GDM1 (cell line): ENCODE measurements around the gene CSF1.
"Not testable (repeated sequence)": the region's sequence is repeated elsewhere in the genome, so short reads cannot be mapped to it uniquely, and the experiment has no call there.

Source experiments
- DNase-seq: peaks from one replicate; lab custom pipeline; 2025; lab: John Stamatoyannopoulos, UW

CSF1 gene

DNA sequence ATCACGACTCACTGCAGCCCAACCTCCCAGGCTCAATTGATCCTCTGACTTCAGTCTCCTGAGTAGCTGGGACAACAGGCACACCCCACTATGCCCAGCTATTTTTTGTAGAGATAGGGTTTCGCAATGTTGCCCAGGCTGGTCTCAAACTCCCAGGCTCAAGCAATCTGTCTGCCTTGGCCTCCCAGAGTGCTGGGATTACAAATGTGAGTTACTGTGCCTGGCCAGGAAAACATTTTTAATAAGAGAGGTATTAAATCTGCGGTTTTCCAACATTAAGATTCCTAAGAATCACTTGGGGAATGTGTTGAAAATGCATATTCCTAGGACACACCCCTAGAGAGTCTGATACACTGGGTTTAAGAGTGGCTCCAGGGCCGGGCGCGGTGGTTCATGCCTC is 8.7 kb downstream of the CSF1 start:
- no peak for DNase-seq

DNA sequence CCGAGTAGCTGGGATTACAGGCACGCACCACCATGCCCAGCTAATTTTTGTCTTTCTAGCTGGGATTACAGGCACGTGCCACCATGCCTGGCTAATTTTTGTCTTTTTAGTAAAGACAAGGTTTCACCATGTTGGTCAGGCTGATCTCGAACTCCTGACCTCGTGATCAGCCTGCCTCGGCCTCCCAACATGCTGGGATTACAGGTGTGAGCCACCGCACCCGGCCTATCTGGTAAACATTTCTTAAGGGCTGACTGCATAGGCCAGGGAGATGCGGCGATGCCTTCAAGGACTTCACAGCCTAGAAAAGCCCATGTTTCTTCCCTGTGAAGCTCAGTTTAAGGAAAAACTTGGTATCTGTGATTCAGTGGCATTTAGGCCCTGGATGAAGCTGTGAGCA is 9.7 kb downstream of the CSF1 start:
- not testable (repeated sequence) for DNase-seq

DNA sequence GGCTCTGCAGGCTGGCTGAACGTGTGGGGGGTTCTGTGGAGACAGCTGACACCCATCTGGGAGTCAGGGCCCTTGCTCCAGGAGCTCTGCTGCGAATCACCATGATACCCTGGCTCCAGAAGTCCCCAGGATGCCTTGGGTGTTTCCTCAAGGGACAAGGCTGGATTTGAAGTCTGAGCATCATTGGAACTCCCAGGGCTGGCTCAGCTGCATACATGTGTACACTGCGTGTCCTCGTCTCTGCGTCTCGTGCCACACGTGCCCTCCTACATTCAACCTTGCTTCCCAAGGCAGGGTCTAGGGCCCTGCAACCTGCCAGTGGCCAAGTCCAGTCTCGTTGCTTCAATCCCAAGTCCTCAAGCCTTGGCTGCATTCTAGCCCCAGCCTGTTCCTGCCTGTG is 11.7 kb downstream of the CSF1 start:
- DNase-seq, result no peak

DNA sequence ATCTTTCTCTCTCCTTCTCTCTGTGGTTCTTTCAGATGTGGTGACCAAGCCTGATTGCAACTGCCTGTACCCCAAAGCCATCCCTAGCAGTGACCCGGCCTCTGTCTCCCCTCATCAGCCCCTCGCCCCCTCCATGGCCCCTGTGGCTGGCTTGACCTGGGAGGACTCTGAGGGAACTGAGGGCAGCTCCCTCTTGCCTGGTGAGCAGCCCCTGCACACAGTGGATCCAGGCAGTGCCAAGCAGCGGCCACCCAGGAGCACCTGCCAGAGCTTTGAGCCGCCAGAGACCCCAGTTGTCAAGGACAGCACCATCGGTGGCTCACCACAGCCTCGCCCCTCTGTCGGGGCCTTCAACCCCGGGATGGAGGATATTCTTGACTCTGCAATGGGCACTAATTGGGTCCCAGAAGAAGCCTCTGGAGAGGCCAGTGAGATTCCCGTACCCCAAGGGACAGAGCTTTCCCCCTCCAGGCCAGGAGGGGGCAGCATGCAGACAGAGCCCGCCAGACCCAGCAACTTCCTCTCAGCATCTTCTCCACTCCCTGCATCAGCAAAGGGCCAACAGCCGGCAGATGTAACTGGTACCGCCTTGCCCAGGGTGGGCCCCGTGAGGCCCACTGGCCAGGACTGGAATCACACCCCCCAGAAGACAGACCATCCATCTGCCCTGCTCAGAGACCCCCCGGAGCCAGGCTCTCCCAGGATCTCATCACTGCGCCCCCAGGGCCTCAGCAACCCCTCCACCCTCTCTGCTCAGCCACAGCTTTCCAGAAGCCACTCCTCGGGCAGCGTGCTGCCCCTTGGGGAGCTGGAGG is 12.7 kb downstream of the CSF1 start:
- DNase-seq, result no peak

DNA sequence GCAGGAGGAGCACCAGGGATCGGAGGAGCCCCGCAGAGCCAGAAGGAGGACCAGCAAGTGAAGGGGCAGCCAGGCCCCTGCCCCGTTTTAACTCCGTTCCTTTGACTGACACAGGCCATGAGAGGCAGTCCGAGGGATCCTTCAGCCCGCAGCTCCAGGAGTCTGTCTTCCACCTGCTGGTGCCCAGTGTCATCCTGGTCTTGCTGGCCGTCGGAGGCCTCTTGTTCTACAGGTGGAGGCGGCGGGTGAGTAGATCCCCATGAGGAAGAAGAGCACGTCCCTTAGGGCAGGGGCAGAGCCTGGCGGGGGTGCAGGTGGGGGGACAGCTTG is 13.3 kb downstream of the CSF1 start:
- DNase-seq, result no peak

DNA sequence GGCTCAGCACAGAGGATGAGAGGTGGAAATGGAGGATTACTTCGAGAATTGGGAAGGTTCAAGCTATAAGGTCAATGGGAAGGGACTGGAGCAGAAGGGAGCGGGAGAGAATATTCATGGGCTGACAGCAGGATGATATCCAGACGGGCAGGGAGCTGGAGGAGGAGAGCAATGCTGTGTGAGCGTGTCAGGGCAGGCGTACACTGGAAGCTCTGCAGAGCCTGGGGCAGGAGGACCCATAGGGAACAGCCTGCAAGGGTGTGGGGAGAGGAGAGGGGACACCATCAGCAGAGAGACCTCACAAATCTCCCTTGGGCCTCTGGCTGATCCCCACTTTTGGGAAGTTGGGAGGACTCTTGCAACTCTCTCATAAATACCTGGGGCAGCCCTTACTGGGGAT is 13.7 kb downstream of the CSF1 start:
- no peak for DNase-seq

DNA sequence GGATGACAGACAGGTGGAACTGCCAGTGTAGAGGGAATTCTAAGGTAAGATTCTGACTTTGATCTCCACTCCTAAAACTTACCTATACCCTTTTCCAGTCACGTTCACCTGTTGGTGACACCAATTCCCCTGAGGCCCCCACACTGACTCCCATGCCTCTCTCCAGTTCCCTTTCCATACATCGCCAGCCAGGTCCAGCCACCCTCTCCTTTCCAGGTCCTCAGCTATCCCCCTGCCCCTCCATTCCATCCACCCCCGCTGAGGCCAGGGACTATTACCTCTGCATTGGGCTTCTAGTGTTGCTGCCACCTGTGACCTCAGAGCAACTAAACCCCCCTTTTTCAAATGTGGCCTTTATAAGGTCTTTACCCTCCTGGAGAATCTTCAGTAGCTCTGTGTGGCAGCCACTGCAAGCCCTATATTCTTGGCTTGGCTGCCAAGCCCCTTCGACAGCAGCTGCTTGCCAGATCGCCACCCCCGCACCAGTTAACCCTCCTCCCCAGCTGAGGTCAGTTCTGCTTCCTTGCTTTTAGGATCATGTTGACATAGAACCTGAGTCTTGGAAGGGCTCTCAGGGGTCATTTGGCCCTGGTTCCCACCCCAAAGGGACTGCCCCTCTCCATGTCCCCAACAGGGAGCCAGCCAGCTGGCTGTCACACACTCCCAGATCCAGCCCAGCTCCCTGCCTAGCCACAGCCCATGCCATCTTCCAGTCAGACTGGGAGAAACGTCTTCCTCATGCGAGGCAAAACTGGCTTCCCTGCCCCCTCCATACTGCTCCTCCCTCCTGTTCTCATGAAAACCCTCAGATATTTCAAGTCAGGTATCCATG is 14.7 kb downstream of the CSF1 start:
- no peak for DNase-seq

DNA sequence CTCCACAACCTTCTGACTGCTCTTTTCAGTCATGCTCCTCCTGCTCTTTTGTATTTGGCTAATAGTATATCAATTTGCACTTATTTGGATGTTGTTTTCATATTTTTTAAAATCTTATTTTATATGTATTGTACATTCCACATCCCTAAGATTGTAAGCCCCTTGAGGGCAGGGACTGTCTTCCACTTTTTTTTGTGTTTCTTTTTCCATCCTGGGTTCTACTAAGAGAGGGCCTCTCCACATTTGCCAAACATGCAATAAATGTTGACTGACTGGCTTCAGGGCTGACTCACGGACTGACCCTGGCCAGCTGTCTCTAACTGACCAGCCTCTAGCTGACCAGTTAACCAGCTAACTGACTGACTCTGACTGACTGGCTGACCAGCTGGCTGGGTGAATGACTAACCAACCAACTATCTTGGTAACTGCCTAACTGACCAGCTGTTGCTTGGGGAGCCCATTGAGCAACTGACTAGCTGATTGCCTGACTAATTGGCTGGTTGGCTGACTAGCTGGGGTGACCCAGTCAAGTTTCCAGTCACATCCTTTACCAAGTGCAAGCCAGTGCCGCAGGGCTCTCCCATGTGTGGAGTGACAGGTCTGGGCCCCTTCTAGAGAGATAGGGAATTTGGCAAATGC is 16.1 kb downstream of the CSF1 start:
- no peak for DNase-seq

DNA sequence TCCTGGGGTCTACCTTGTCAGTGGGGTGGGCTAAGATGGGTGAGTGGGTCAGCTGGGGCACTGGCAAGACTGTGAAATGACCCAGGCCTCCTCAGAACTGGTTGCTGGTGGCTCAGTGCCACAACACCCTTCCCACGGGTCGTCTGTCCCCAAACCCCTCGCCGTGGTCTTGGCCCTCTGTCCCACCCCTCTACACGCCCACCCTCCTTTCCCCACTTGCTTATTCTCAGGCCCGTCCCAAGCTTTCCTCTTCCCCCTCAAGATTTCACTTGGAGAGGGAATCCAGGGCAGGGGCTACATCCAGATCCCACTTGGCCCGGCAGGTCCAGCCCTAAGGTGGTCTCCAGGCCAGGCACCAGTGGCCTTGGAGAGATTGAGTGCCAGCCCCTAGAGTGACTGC is 16.7 kb downstream of the CSF1 start:
- no peak for DNase-seq

DNA sequence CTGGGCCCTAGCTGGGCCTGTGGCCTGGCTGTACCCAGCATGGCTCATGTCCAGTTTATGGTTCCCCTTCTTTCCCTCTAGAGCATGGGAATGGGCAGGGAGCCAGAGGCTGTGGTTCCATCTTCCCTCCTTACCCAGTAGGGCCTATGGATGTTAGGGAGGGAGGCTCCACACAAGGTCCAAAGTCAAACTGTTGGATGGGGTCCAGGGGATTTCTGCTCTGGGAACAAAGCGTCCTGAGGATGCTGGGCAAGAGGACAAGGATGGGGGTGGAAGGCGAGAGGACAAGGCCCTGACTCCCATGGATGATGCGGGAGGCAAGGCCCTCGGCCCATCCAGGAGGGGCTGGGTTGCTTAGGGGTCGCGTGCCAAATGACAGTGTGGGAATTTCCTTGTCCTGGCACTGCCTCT is 17.3 kb downstream of the CSF1 start:
- DNase-seq, result no peak

DNA sequence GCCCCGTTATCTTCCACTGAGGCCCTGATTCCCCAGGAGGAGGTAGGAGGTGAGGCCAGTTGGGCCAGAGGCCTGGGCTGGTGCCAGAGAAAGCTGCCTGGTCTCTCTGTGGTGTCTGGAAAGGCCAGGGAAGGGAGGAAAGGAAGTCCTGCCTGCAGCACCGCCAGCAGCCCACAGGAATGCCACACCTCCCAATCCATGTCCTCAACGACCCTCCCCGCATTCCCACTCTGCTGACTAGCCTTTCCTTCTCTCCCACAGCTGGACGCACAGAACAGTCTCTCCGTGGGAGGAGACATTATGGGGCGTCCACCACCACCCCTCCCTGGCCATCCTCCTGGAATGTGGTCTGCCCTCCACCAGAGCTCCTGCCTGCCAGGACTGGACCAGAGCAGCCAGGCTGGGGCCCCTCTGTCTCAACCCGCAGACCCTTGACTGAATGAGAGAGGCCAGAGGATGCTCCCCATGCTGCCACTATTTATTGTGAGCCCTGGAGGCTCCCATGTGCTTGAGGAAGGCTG is 18.0 kb downstream of the CSF1 start:
- no peak for DNase-seq

DNA sequence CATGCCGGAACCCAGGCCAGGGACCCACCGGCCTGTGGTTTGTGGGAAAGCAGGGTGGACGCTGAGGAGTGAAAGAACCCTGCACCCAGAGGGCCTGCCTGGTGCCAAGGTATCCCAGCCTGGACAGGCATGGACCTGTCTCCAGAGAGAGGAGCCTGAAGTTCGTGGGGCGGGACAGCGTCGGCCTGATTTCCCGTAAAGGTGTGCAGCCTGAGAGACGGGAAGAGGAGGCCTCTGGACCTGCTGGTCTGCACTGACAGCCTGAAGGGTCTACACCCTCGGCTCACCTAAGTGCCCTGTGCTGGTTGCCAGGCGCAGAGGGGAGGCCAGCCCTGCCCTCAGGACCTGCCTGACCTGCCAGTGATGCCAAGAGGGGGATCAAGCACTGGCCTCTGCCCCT is 18.5 kb downstream of the CSF1 start:
- no peak for DNase-seq

DNA sequence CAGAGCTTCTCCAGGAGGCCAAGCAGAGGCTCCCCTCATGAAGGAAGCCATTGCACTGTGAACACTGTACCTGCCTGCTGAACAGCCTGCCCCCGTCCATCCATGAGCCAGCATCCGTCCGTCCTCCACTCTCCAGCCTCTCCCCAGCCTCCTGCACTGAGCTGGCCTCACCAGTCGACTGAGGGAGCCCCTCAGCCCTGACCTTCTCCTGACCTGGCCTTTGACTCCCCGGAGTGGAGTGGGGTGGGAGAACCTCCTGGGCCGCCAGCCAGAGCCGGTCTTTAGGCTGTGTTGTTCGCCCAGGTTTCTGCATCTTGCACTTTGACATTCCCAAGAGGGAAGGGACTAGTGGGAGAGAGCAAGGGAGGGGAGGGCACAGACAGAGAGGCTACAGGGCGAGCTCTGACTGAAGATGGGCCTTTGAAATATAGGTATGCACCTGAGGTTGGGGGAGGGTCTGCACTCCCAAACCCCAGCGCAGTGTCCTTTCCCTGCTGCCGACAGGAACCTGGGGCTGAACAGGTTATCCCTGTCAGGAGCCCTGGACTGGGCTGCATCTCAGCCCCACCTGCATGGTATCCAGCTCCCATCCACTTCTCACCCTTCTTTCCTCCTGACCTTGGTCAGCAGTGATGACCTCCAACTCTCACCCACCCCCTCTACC is 19.1 kb downstream of the CSF1 start:
- no peak for DNase-seq

DNA sequence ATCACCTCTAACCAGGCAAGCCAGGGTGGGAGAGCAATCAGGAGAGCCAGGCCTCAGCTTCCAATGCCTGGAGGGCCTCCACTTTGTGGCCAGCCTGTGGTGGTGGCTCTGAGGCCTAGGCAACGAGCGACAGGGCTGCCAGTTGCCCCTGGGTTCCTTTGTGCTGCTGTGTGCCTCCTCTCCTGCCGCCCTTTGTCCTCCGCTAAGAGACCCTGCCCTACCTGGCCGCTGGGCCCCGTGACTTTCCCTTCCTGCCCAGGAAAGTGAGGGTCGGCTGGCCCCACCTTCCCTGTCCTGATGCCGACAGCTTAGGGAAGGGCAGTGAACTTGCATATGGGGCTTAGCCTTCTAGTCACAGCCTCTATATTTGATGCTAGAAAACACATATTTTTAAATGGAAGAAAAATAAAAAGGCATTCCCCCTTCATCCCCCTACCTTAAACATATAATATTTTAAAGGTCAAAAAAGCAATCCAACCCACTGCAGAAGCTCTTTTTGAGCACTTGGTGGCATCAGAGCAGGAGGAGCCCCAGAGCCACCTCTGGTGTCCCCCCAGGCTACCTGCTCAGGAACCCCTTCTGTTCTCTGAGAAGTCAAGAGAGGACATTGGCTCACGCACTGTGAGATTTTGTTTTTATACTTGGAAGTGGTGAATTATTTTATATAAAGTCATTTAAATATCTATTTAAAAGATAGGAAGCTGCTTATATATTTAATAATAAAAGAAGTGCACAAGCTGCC is 19.8 kb downstream of the CSF1 start:
- no peak for DNase-seq

DNA sequence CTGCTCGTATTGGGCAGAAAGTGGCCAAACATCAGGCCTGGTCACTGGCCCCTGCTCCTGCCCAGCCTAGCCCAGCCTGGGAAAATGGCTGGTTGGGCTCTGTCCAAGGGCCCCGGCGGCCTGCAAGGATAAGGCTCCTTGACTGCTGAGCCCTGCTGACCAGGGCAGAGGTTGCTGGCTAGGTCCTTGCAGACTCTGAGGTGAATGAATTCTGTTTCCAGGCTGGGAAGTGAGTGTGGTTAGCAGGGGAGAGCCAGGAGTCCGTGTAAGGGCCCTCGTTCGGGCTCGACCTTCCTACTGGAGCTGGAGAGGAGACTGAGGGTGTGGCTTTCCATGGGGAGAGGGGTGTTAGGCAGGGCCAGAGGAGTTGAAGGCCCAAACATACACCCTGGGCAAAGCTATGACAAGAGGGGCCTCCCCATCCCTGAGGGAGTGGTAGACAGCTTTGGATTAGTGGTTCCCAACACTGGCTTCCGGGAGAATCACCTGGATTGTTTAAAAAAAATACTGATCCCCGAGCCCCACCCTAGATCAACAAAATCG is 20.6 kb downstream of the CSF1 start:
- DNase-seq, result no peak

DNA sequence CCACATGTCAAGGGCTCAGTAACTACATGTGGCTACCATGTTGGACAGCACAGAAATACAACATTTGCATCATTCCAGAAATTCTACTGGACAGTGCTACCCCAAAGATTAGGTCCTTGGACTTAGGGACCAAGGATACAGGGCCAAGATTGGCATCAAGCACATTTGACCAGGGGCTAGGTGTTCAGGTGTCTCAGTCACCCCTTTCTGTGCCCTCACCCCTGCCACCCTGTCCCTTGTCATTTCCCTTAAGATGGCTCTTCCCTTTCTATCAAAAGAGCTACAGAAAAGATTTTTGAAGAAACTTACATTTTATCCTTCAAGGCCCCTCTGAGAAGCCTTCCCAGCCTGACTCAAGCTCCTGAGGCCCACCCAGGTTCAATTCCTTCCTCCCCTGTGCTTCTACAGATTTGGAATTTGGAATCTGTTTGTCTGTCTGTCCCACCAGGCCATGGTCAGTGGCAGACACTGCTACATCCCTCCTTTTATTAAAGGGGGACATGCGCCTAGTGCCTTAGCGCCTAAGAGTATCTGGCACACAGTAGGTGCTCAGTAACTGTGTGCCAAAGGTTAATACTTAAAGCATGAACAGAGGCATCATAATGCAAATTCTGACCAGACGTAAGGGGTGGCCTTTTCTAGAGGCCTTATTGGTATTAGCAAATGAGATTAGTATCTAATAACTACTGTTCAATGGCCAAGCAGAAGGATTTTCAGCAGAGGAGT is 21.4 kb downstream of the CSF1 start:
- DNase-seq, result no peak

DNA sequence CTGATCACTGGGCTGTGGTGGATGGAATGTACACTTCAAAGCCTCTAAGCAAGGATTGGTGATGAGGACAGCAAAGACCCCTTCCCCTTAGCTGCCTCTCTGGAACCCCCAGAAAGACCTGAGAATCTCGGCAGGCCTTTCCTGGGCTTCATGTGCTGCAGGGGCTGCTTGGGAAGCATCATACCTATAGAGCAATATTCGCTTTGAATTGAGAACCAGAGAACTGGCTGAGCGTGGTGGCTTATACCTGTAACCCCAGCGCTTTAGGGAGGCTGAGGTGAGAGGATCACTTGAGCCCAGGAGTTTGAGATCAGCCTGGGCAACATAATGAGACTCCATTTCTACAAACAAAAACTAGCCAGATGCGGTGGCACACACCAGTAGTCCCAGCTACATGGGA is 22.0 kb downstream of the CSF1 start:
- no peak for DNase-seq

DNA sequence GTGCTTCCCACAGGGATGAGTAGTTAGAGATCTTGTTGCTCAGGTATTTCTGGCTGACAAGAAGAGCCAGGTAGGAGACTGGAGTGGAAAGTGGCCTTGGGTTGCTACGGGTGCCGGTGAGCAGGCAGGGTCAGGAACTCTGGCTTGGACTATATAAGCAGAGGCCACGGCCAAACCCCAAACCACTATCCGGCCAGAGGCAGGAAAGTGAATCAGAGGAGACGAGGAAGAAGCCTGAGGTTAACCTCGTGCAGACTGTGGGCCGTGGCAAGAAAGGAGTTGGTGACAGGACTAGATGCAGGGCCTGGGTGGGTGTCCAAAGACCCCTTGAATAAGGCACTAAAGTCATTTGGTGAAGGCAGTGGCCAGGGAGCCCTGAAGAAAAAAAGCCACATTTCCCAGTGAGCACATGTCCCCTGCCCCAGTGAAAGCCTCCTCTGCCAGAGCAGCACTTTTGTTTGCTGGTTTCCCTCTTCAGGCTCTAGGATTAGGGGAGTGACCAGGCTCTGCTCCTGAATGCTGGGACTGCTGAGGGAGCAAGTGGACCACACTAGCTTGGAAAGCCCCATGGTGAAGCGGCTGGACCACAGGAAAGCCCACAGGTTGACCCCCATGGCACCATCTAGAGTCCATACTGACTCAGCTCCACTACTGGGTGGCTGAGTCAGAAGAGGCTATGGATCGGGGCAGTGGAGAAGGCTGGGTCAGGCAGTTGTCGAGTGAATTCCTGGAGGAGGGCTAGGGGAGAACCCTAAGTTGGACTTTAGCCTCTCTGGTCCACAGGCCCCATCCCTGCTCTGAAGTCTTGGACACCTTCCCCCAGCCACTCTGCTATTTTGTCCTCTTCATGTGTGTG is 23.4 kb downstream of the CSF1 start:
- peak; percentile 62 for DNase-seq

DNA sequence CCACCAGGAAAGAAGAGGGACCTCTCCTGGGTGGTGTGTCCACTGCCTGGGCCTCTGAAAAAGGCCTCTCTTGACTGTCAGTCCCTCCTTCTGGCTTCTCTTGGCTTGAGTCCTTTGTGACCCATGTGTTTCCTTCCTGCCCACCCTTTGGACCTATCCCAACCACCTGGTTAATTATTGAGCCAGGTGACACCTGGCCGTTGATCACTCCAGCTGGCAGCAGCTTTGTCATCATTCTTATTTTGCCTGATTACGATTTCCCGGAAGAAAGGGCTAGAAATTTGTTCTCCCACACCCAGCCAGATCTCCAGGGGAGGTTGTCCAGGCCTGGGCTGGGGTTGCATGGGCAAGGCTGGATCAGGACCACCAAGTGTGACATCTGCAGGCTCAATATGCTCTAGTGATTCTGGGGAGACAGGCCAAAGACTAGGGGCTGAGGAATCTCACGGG is 24.8 kb downstream of the CSF1 start:
- DNase-seq, result no peak

DNA sequence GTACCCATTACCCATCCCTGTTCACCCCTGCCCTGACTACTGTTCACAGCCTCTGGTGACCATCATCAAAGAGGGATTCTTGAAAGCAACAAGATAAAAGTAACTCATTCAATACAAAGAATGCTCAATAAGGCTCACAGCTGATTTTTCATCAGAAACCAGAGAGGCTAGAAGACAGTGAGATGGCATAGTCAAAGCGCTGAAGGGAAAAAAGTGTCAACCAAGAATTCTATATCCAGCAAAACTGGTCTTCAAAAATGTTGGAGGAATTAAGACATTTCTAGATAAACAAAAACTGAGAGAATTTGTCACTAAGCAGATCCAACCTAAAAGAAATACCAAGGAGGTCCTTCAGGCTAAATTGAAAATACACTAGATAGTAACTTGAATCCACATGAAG is 27.1 kb downstream of the CSF1 start:
- no peak for DNase-seq
